NCI-H1417 treated with DMSO at 0.1 percent for 48 hours (cell line): ENCODE results near the gene SCYGR2.

Experiments
- DNase-seq: peaks from one replicate; lab custom pipeline; 2025; lab: John Stamatoyannopoulos, UW

Gene SCYGR2

GRCh38 chr2:227612546-227613271 is 14.0 kb downstream of the SCYGR2 start:
- no peak for DNase-seq

- no peak for DNase-seq
Observed at GRCh38 chr2:227613272-227613660, 14.6 kb downstream of the SCYGR2 start.

- DNase-seq: no peak
Observed at GRCh38 chr2:227614246-227614645, 15.6 kb downstream of the SCYGR2 start.

- no peak for DNase-seq
Observed at GRCh38 chr2:227614740-227615139, 16.0 kb downstream of the SCYGR2 start, which contains the start of gene SCYGR3. Gene SCYGR3, minus strand, starts transcription at chr2:227614840. Its CDS starts 0 bp downstream, at chr2:227614840.

- no peak for DNase-seq
Observed at GRCh38 chr2:227615181-227615580, 16.5 kb downstream of the SCYGR2 start.

GRCh38 chr2:227615906-227616305 is 17.2 kb downstream of the SCYGR2 start:
- DNase-seq: no peak

- no peak for DNase-seq
Observed at GRCh38 chr2:227616631-227617030, 17.9 kb downstream of the SCYGR2 start.

- no peak for DNase-seq
Observed at GRCh38 chr2:227617316-227618230, 18.9 kb downstream of the SCYGR2 start, which contains the start of gene SCYGR4. Gene SCYGR4, plus strand, starts transcription at chr2:227617498. Its CDS starts 0 bp downstream, at chr2:227617498.

- DNase-seq: no peak
Observed at GRCh38 chr2:227623226-227623625, 24.5 kb downstream of the SCYGR2 start.

GRCh38 chr2:227625420-227625819 is 26.7 kb downstream of the SCYGR2 start:
- no peak for DNase-seq

- DNase-seq: no peak
Observed at GRCh38 chr2:227626580-227627151, 28.0 kb downstream of the SCYGR2 start.

- no peak for DNase-seq
Observed at GRCh38 chr2:227627769-227628168, 29.1 kb downstream of the SCYGR2 start.

GRCh38 chr2:227629435-227629834 is 30.7 kb downstream of the SCYGR2 start:
- DNase-seq: no peak

GRCh38 chr2:227630322-227630721 is 31.6 kb downstream of the SCYGR2 start:
- no peak for DNase-seq

- no peak for DNase-seq
Observed at GRCh38 chr2:227632827-227633226, 34.1 kb downstream of the SCYGR2 start.

GRCh38 chr2:227634201-227634600 is 35.5 kb downstream of the SCYGR2 start:
- DNase-seq: no peak

- no peak for DNase-seq
Observed at GRCh38 chr2:227642656-227643055, 44.0 kb downstream of the SCYGR2 start.

- no peak for DNase-seq
Observed at GRCh38 chr2:227643990-227644551, 45.4 kb downstream of the SCYGR2 start.
